Subcutaneous abdominal adipose tissue (tissue), 5 donors: ENCODE data around the gene PAK6.
A peak's percentile ranks its signal among the peaks of the same experiment; 100 is the strongest.

Experiments used
- H3K27ac ChIP-seq: one replicate; pipeline ENCODE4 v1.7.0; 2013; ENCODE audit warnings: low read depth, mild to moderate bottlenecking, inconsistent platforms, low read length, moderate library complexity
- H3K27me3 ChIP-seq, 5 donors: one replicate each; pipeline ENCODE4 v1.7.0; 2013; ENCODE audit warnings: low read length in 5 of 5, inconsistent platforms in 1 of 5; ENCODE audit not compliant: control insufficient read depth in 5 of 5, insufficient read depth in 4 of 5
- H3K36me3 ChIP-seq, 5 donors: one replicate each; pipeline ENCODE4 v1.7.0; 2013; ENCODE audit warnings: low read length in 5 of 5; ENCODE audit not compliant: control insufficient read depth in 5 of 5, insufficient read depth in 5 of 5
- H3K4me1 ChIP-seq, 5 donors: one replicate each; pipeline ENCODE4 v1.7.0; 2013; ENCODE audit warnings: low read length in 5 of 5, mild to moderate bottlenecking in 3 of 5, moderate library complexity in 1 of 5; ENCODE audit not compliant: control insufficient read depth in 5 of 5, insufficient read depth in 5 of 5
- H3K4me3 ChIP-seq, 5 donors: one replicate each; pipeline ENCODE4 v1.7.0; 2013; ENCODE audit warnings: low read length in 5 of 5, low read depth in 1 of 5
- H3K9ac ChIP-seq, 5 donors: one replicate each; pipeline ENCODE4 v1.7.0; 2013; ENCODE audit warnings: low read length in 5 of 5, mild to moderate bottlenecking in 4 of 5, moderate library complexity in 3 of 5
- H3K9me3 ChIP-seq, 5 donors: one replicate each; pipeline ENCODE4 v1.7.0; 2013; ENCODE audit warnings: low read length in 5 of 5; ENCODE audit not compliant: control insufficient read depth in 5 of 5
- donor health status: healthy.
- donor health status: healthy.
- donor health status: healthy.
- donor health status: healthy.
- donor health status: healthy.

Gene PAK6

GRCh38 chr15:40238532-40239403 is at the start of gene PAK6:
PAK6 (plus strand) TSS chr15:40239063; CDS start chr15:40264786, 25,723 bp downstream.
- Histone ChIP-seq H3K27me3 (peaks cover 8 to 32% (median 23%) of the 10 kb centered on the region in 5 donors), H3K36me3 (no peaks in the 10 kb centered on the region), H3K4me1 (peaks cover 0 to 29% (median 10%) of the 10 kb centered on the region in 5 donors), H3K4me3 (peak within 1 kb of the TSS in 3 of 5 donors; percentile 26 to 54 (median 31)), H3K27ac (no peak within 1 kb of the TSS), H3K9ac (no peak within 1 kb of the TSS), H3K9me3 (no peaks in the 10 kb centered on the region)

DNA sequence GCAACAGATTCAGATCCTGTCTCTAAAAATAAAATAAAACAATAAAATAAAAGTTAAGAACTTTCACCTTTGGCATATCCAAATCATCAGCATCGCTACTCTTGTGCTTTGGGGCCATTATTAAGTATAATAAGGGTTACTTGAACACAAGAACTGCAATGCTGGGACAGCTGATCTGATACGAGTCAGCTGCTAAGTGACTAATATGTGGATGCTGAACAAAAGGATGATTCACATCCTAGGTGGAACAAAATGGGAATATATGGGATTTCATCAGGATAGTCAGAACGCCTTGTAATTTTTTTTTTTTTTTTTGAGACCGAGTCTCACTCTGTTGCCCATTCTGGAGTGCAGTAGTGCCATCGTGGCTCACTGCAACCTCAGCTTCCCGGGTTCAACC is 48.3 kb upstream of the PAK6 start:
- H3K4me1 ChIP-seq: no peaks in the 10 kb centered on the region
- no peaks in the 10 kb centered on the region for H3K36me3 ChIP-seq
- no peak overlapping the region for H3K27ac ChIP-seq
- no peaks in the 10 kb centered on the region for H3K27me3 ChIP-seq
- no peaks in the 10 kb centered on the region for H3K9me3 ChIP-seq
- no peak overlapping the region for H3K9ac ChIP-seq
- no peak overlapping the region for H3K4me3 ChIP-seq

DNA sequence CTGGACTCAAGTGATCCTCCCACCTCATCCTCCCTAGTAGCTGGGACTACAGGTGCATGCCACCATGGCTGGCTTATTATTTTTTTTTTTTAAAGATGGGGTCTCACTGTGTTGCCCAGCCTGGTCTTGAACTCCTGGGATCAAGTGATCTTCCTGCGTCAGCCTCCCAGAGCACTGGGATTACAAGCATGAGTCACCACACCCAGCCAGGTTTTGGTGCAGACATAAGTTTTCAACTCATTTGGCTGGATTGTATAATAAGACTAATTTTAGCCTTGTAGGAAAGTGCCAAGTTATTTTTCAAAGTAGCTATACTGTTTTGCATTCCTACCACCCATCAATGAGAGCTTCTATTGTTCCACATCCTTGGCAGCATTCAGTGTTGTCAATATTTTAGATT is 45.9 kb upstream of the PAK6 start:
- H3K27me3 ChIP-seq: no peaks in the 10 kb centered on the region
- H3K36me3 ChIP-seq: no peaks in the 10 kb centered on the region
- no peaks in the 10 kb centered on the region for H3K9me3 ChIP-seq
- no peak overlapping the region for H3K4me3 ChIP-seq
- H3K9ac ChIP-seq: no peak overlapping the region
- H3K27ac ChIP-seq: no peak overlapping the region
- H3K4me1 ChIP-seq: no peaks in the 10 kb centered on the region

DNA sequence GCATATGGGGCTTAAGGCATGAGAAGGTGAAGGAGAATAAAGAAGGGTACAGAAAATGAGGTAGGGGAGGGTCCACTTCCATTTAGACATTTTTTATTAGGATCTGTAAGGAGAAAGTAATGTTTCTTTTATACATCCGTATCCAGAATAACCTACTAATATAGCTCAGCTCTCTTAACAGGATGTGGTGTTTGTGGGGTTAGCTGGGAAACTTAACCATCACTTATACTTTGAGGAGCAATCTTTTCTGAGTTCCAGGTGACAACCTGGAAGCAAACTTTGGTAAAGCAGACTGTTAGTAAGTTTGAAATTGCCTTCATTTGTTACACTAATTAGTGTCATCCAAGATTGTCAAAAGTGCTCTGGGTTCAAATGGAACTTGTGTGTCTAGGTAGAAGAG is 41.4 kb upstream of the PAK6 start:
- Histone ChIP-seq H3K27ac (no peak overlapping the region), H3K27me3 (no peaks in the 10 kb centered on the region), H3K36me3 (no peaks in the 10 kb centered on the region), H3K4me1 (no peaks in the 10 kb centered on the region), H3K4me3 (no peak overlapping the region), H3K9me3 (no peaks in the 10 kb centered on the region), H3K9ac (no peak overlapping the region)

DNA sequence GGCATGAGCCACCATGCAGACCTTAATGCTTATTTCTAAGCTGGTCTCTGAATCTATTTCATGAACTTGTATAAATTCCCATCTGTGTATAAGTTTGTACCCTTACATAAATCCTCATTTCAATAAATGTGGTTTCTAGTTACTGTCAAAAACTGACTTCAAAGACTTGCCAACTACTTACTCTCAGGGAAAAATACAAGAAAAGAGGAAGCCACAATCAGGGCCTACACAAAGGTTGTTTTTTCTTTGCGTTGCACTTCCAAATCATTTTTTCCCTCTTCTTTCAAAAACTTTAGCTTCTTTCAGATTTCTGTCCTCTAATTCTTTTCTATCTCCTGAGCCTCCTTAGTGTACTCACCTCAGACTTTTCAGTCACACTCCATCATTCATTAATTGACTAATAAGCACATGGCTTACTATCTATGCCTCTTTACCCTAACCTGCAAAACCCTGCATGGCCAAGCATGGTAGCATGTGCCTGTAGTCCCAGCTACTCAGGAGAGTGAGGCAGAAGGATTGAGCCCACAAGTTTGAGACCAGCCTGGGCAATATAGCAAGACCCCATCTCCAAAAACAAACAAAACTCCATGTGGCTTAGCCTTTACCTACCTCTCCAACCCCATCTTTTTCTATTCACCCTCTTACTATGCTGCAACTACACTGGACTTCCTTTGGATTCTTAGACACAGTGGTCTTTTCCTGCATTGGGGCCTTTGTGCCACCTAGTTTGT is 40.3 kb upstream of the PAK6 start:
- H3K27me3 ChIP-seq: no peaks in the 10 kb centered on the region
- no peaks in the 10 kb centered on the region for H3K4me1 ChIP-seq
- H3K4me3 ChIP-seq: no peak overlapping the region
- no peaks in the 10 kb centered on the region for H3K9me3 ChIP-seq
- H3K9ac ChIP-seq: no peak overlapping the region
- no peaks in the 10 kb centered on the region for H3K36me3 ChIP-seq
- H3K27ac ChIP-seq: no peak overlapping the region

DNA sequence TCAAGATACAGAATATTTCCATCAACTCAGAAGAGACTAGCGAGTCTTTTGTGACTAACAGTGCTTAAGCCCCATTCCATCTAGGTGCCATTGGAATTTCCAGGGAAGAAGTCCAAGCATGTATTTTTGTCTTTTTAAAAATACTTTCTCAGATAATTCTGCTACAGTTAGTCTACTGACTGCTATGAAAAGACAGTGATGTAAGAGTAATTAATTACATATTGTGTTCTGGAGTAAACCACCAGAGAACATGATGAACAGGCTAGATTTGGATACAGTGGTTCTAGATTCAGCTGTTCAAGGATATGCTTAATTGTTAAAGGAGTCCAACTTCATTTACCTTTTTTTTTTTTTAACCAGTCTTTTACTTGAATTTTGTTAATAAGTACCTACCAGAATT is 34.8 kb upstream of the PAK6 start:
- Histone ChIP-seq H3K36me3 (no peaks in the 10 kb centered on the region), H3K27me3 (no peaks in the 10 kb centered on the region), H3K9ac (no peak overlapping the region), H3K27ac (no peak overlapping the region), H3K9me3 (no peaks in the 10 kb centered on the region), H3K4me3 (no peak overlapping the region), H3K4me1 (no peaks in the 10 kb centered on the region)

DNA sequence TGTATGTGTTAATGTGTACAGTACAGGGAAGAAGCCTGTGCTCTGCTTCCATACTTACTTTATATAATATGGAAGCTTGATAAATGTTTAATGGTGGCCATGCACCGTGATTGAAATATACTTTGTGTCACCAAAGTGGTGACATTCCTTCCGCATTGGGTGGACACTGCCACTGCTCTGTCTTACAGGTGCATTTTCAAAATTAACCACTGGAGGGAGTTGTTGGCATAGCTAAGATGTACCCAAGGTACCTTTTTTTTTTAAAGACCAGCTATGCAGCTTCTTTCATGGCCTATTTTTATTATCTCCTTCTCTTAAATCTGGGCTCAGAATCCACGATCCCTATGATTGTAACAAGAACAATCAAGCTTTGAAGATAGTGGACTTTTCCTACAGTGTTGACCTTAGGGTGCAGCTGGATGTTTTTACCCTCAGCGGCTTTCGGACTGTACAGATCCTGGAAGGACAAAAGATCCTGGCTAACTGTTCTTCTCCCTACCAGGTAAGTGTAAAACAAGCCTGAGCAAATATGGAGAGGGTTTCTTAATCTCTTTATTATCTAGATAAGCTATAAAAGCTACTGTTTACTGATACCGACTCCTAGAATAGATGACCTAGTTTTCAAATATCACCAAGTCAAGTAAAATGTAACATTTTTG is 21.6 kb upstream of the PAK6 start:
- H3K27ac ChIP-seq: no peak overlapping the region
- H3K4me1 ChIP-seq: peaks cover 0 to 2% (median 0%) of the 10 kb centered on the region in 5 donors
- H3K4me3 ChIP-seq: no peak overlapping the region
- no peaks in the 10 kb centered on the region for H3K36me3 ChIP-seq
- H3K9me3 ChIP-seq: no peaks in the 10 kb centered on the region
- H3K9ac ChIP-seq: no peak overlapping the region
- no peaks in the 10 kb centered on the region for H3K27me3 ChIP-seq

DNA sequence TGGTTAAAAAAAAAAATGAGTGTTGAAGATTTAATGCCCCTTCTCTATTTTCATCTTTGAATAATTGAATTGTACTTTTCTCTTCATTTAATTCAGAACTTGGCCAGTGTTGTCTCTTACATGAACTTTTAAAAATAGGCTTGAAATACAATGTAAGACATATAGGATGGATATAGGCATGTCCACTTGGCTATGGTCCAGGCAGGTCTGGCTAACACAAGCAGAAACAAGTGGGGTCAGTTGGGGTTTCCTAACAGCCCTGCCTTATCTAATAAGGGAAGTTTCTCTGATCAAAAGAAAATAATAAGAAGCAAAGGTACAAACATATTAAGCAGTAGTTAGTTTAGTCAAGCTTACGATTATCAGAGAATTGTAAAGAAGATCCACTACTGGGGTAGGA is 19.1 kb upstream of the PAK6 start:
- H3K9me3 ChIP-seq: no peaks in the 10 kb centered on the region

DNA sequence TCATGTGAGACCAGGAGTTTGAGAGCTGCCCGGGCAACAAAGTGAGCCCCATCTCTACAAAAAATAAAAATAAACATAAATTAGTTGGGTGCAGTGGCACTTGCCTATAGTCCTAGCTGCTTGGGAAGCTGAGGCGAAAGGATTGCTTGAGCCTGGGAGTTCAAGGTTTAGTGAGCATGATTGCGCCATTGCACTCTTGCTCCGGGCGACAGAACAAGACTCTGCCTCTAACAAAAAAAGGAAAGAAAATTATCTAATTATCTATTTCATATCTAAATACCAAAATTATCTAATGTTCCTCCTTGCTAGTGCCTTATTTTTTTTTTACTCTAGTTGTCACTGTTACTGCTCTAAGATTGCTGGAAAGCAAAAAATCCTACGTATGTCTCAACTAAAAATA is 16.7 kb upstream of the PAK6 start:
- Histone ChIP-seq H3K9me3 (no peaks in the 10 kb centered on the region), H3K36me3 (no peaks in the 10 kb centered on the region), H3K4me1 (peaks cover 0 to 3% (median 0%) of the 10 kb centered on the region in 5 donors), H3K9ac (no peak overlapping the region), H3K4me3 (no peak overlapping the region), H3K27ac (no peak overlapping the region), H3K27me3 (no peaks in the 10 kb centered on the region)

More for the DNA sequence above, 19.1 kb upstream of the PAK6 start:
- Histone ChIP-seq H3K9ac (no peak overlapping the region), H3K4me1 (peaks cover 0 to 2% (median 0%) of the 10 kb centered on the region in 5 donors), H3K36me3 (no peaks in the 10 kb centered on the region), H3K27me3 (no peaks in the 10 kb centered on the region), H3K4me3 (no peak overlapping the region), H3K27ac (no peak overlapping the region)

DNA sequence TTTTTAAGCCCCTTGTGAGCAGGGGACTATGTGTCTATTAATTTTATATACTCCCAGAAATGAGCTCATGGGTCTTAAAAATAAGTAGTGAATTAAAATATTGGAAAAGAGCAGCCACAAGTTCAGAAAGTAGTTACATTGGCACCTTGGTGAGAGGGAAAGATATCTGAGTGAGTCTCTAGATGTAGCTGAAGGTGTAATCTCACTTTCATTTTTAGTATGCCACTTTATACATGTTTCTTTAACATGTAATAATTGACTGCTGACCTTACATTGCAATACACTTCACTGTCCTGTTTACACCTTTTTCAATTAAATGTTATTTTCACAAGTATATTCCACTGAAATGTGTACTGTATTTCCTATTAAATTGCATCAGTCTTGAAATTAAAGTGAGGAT is 12.1 kb upstream of the PAK6 start:
- H3K36me3 ChIP-seq: no peaks in the 10 kb centered on the region

More for the DNA sequence above, 12.1 kb upstream of the PAK6 start:
- Histone ChIP-seq H3K9ac (no peak overlapping the region), H3K4me1 (peaks cover 0 to 7% (median 0%) of the 10 kb centered on the region in 5 donors), H3K27me3 (no peaks in the 10 kb centered on the region), H3K9me3 (no peaks in the 10 kb centered on the region), H3K4me3 (no peak overlapping the region), H3K27ac (no peak overlapping the region)
